HepG2 (cell line): ENCODE data around the gene EPHA2. TPM values are rescaled to one million over a fixed set of nuclear protein-coding genes. Genes with fewer than 3 reads are reported as not detected.

Experiments
- ATF2 ChIP-seq: sonication (generic); formaldehyde crosslinking; IDR thresholded peaks from 2 replicates; pipeline ENCODE4 v1.4.0; 2020; ENCODE audit warnings: missing genetic modification reagents
- GABPB1 ChIP-seq: IDR thresholded peaks from 2 replicates; pipeline ENCODE4 v1.6.1; 2016; ENCODE audit warnings: mild to moderate bottlenecking, missing genetic modification reagents, moderate library complexity, missing compliant biosample characterization
- MAZ ChIP-seq, 2 experiments: sonication (generic) in 1 of 2; formaldehyde crosslinking in 1 of 2; IDR thresholded peaks; 2 replicates each; pipeline versions ENCODE4 v1.5.0 to v1.6.1; 2012 to 2020; ENCODE audit warnings: low read depth in 2 of 2, mild to moderate bottlenecking in 2 of 2, borderline replicate concordance in 1 of 2, improper control_type of control experiment in 1 of 2, low read length in 1 of 2, missing genetic modification reagents in 1 of 2, moderate library complexity in 1 of 2
- MED1 ChIP-seq: sonication (generic); formaldehyde crosslinking; IDR thresholded peaks from 2 replicates; pipeline ENCODE4 v1.4.0; 2020; ENCODE audit warnings: missing genetic modification reagents
- PBX2 ChIP-seq: IDR thresholded peaks from 2 replicates; pipeline ENCODE4 v1.6.1; 2016; ENCODE audit warnings: control low read depth
- PRDM4 ChIP-seq: sonication (generic); formaldehyde crosslinking; IDR thresholded peaks from 2 replicates; pipeline ENCODE4 v1.9.0; 2021; ENCODE audit warnings: missing genetic modification reagents, borderline replicate concordance
- RXRA ChIP-seq: sonication (generic); formaldehyde crosslinking; IDR thresholded peaks from 2 replicates; pipeline ENCODE4 v1.5.1; 2020; ENCODE audit warnings: missing genetic modification reagents
- SMAD3 ChIP-seq: sonication (generic); formaldehyde crosslinking; IDR thresholded peaks from 2 replicates; pipeline ENCODE4 v1.4.0; 2020; ENCODE audit warnings: missing genetic modification reagents
- SNAPC4 ChIP-seq: sonication (generic); formaldehyde crosslinking; IDR thresholded peaks from 2 replicates; pipeline ENCODE4 v1.4.0; 2020; ENCODE audit warnings: mild to moderate bottlenecking, missing genetic modification reagents
- ZBTB38 ChIP-seq: sonication (generic); formaldehyde crosslinking; IDR thresholded peaks from 2 replicates; pipeline ENCODE4 v1.5.1; 2020; ENCODE audit warnings: mild to moderate bottlenecking, missing genetic modification reagents
- ZNF292 ChIP-seq: sonication (generic); formaldehyde crosslinking; IDR thresholded peaks from 2 replicates; pipeline ENCODE4 v1.8.1; 2022; ENCODE audit warnings: mild to moderate bottlenecking, low read depth, missing genetic modification reagents, borderline replicate concordance
- ZNF891 ChIP-seq: sonication (generic); formaldehyde crosslinking; IDR thresholded peaks from 2 replicates; pipeline ENCODE4 v1.5.0; 2020; ENCODE audit warnings: mild to moderate bottlenecking, missing genetic modification reagents
- ZSCAN30 ChIP-seq: sonication (generic); formaldehyde crosslinking; IDR thresholded peaks from 2 replicates; pipeline ENCODE4 v1.5.0; 2020; ENCODE audit warnings: mild to moderate bottlenecking, missing genetic modification reagents
- polyA plus RNA-seq, 8 experiments: library from polyadenylated mRNA; depleted of rRNA in 3 of 8; stranded (reverse) in 7 of 8; unstranded in 1 of 8; fragments of >200 nt; fragmentation: Illumina TruSeq in 4 of 8; extraction: Trizol in 4 of 8; gene quantifications; 2 replicates each; pipeline versions ENCODE4 v1.2.1 to v1.2.3, GENCODE V29; 2011 to 2016; ENCODE audit warnings: low read depth in 4 of 8, missing spikeins in 1 of 8, mixed read lengths in 1 of 8; ENCODE audit not compliant: insufficient read depth in 1 of 8
- total RNA-seq, 5 experiments: library from RNA; depleted of rRNA; stranded (reverse); fragments of >200 nt; fragmentation: Illumina TruSeq; extraction: Trizol; gene quantifications; 2 replicates each; pipeline ENCODE4 v1.2.3, GENCODE V29; 2016; ENCODE audit warnings: low read depth in 1 of 5
- TF ChIP-seq, protein P1 (sequence below): sonication (generic); formaldehyde crosslinking; IDR thresholded peaks from 2 replicates; pipeline ENCODE4 v1.4.0; 2020; ENCODE audit warnings: missing genetic modification reagents

EPHA2 gene
- total and polyA plus RNA-seq, 2 of the 13 experiments (the other 11 are each of a cell fraction or from before 2014, with no cell fraction given) = 33.6 to 53.6 TPM

GRCh38 chr1:16187748-16188401 lies 32.0 kb upstream of the EPHA2 start (continued):
- TF ChIP-seq ATF2 (CRISPR knock-in tag) (0 out of 2 replicates have a peak, but pooled peaks have one; percentile 38), ZSCAN30 (no peak), MED1 (no peak), MAZ (IDR thresholded peaks at IDR 0.05; ENCODE audit: borderline replicate concordance, low read depth, low read length) (peak; percentile 46; the same call in 1 of the 2 replicates), MAZ (CRISPR knock-in tag; IDR thresholded peaks at IDR 0.05; ENCODE audit: low read depth) (peak; percentile 57; the same call in 1 of the 2 replicates), ZBTB38 (CRISPR knock-in tag) (0 out of 2 replicates have a peak, but pooled peaks have one; percentile 29), SNAPC4 (CRISPR knock-in tag) (no peak), RXRA (CRISPR knock-in tag) (0 out of 2 replicates have a peak, but pooled peaks have one; percentile 41), PBX2 (CRISPR knock-in tag) (no peak), ZNF891 (CRISPR knock-in tag) (no peak), PRDM4 (CRISPR knock-in tag) (no peak), GABPB1 (CRISPR knock-in tag) (peak; percentile 39), ZNF292 (no peak), SMAD3 (CRISPR knock-in tag) (peak; percentile 68; the same call in 1 of the 2 replicates)
- TF ChIP-seq, protein P1, sequence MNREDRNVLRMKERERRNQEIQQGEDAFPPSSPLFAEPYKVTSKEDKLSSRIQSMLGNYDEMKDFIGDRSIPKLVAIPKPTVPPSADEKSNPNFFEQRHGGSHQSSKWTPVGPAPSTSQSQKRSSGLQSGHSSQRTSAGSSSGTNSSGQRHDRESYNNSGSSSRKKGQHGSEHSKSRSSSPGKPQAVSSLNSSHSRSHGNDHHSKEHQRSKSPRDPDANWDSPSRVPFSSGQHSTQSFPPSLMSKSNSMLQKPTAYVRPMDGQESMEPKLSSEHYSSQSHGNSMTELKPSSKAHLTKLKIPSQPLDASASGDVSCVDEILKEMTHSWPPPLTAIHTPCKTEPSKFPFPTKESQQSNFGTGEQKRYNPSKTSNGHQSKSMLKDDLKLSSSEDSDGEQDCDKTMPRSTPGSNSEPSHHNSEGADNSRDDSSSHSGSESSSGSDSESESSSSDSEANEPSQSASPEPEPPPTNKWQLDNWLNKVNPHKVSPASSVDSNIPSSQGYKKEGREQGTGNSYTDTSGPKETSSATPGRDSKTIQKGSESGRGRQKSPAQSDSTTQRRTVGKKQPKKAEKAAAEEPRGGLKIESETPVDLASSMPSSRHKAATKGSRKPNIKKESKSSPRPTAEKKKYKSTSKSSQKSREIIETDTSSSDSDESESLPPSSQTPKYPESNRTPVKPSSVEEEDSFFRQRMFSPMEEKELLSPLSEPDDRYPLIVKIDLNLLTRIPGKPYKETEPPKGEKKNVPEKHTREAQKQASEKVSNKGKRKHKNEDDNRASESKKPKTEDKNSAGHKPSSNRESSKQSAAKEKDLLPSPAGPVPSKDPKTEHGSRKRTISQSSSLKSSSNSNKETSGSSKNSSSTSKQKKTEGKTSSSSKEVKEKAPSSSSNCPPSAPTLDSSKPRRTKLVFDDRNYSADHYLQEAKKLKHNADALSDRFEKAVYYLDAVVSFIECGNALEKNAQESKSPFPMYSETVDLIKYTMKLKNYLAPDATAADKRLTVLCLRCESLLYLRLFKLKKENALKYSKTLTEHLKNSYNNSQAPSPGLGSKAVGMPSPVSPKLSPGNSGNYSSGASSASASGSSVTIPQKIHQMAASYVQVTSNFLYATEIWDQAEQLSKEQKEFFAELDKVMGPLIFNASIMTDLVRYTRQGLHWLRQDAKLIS = no peak
